Stimulated activated CD8-positive, alpha-beta memory T cell treated with anti-CD3 and anti-CD28 coated beads, Interleukin-7, amount 100 ng/mL, for 4 hours (primary cell): ENCODE measurements around the gene DPP4.
"Not testable (repeated sequence)": the region's sequence is repeated elsewhere in the genome, so short reads cannot be mapped to it uniquely, and the experiment has no call there.

Source experiments
- DNase-seq, 2 donors: peaks; one replicate each; pipeline ENCODE4 v3.0.0-alpha.2; 2020; ENCODE audit warnings: low read depth in 2 of 2

Gene DPP4

DNA sequence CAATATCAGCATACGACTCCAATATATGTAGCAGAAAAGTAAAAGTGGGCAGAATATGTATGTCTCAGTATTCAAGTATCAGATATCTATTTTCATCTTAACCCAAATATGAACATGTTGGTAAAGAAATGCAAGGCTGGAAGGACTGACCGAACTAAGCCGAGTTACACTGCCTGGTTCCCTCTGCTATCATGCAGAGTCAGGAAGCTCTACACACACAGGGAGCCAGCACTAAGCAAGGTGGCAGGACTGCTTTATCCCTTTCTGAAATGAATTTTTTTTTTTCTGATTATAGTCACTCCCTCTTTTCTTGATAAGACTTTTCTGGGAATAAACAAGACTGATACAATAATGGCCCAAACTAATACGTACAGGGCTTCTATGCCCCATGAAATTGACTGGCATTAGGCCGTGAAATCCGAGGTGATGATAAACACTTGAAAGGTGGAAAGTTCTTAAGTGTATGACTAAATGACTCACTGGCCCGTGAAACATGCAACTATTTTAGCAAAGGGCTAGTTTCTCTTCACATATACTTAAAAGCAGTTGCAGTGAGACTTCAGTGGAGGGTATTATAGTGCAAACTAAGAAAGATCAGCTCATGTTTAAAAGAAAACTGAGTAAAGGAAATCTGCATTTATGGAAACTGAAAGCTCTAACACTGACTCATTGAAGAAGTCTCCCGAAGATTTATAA lies 14.9 kb downstream of the DPP4 start:
- no peak for DNase-seq

DNA sequence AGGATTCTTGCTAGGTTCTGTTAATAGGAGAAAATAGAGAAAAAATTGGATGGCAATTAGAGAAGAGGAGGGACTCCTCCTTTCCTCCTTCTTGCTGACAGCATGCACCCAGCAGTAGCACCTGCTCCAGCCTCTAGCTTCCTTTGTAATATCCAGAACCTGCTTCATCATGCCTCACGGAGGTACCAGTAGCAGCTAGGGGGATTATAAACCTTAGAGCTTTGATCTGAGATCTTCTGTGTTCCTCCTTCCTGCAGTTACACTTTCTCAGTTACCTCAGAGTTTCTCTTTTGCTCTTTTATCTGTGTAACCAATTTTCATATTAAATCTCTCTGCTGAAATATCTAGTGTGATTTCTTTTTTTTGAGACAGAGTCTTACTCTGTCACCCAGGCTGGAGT lies 16.6 kb downstream of the DPP4 start:
- DNase-seq = no peak

DNA sequence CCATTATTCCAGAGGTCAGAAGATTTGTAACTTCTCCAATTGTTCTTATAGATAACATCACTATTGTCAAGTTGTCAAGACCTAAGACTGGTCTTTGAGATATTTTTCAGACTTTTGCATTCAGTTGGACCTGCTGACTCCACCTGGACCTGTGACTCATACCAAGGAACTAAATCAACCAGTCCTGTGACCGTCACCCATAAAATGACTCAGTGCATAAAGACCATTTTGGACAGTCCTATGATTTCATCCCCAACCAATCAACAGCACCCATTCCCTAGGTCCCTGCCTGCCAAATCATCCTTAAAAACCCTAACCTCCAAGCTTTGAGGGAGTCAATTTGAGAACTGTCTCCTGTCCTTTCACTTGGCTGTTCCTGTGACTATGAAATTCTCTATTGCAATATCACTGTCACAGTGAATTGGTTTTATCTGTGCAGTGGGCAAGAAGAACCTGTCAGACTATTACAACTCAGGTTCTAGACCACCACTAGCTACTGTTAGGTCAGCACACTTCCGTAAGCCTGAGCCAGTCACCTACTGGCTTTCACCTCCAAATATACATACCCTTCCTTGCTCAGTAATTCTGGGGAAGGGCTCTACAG lies 17.1 kb downstream of the DPP4 start:
- no peak for DNase-seq

DNA sequence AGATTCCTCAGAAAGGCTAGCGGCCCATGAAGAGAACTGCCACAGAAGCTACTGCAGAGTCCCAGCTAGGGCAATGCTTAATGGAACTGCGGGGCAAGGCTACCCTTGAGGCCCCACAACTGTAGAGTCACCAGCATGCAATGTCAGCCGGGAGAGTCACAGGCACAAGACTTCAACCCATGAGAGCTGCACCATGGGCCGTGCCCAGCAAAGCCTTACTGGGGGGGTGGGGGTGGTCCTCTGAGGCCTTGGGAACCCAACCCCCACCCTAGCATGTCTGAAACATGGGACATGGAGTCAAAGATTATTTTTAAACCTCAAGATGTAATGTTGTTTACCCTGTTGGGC lies 20.2 kb downstream of the DPP4 start:
- no peak for DNase-seq

DNA sequence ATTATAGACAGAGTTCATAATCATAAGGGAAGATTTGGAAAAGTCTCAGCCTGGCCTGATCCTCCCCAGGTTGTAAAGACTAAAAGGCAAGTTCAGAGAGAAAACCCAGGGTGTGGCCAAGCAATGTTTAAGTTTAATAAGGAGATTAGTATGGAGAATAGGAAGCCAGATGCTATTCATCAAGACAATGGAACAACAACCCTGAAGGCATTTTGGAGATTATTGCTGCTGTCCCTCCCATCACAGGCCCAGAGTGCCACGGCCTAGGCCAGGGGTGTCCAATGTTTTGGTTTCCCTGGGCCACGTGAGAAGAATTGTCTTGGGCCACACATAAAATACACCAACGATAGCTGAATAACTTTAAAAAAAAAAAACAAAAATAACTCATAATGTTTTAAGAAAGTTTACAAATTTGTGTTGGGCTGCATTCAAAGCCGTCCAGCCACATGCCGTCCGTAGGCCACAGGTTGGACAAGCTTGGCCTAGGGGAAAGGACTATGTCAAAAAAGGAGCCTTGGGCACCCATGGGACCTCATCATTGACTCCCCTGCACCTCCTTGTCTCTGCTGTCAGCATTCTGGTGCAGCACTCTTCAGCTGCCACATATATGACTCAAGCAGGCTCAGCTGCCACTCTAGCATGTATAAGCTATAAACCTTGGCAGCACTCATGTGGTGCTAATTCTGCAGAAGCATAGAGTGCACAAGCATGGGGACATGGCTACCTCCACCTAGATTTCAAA lies 20.8 kb downstream of the DPP4 start:
- DNase-seq = no peak

DNA sequence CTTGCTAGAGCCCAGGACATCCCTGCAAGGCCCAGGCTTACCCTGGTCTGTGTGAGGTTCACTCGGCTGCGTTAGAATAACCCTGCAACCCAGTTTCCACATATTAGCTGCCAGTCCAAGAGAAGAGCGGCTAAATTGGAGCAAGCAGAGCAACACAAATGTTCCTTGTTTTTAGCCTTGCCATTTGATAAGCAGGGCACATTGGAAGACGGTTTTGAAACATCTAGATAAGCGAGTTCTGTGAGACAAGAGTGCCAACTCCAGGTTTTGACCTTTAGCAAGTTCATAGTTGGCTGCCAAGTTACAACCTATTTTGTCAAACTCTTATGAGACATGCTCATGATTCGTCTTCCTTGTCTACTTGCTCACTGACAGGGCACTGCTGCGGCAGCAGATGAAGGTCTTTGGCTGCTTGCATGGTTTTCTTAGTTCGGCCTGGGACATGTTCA lies 23.5 kb downstream of the DPP4 start:
- DNase-seq = no peak

DNA sequence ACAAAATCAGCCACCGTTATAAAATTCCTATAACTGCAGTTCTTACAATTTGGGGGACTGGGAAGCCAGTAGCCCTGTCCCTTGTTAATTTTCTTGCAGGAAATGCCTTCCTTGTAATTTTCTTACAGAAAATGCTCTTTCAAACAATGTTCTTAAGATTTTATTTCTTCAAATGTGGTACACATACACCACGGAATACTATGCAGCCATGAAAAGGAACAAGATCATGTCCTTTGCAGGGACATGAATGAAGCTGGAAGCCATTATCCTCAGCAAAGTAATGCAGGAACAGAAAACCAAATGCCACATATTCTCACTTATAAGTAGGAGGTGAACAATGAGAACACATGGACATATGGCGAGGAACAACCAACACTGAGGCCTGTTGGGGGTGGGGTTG lies 24.9 kb downstream of the DPP4 start:
- DNase-seq = not testable (repeated sequence)

DNA sequence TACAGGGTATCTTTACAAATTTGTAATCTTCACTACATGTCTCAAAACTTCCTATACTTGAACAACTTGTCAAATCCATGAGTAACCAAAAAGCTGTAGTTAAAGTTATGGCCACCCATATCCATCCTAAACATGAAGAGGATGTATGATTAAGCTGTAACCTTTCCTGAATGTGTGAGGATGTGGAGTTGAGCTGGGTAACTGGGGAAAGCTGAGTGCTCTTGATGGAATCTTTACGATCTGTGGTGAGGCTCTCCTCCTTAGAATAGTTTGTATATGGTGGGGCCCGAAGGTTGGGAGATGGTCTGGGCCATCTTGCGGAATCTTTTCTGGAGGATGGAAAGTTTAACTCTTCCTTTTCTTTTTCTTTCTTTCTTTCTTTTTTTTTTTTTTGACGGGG lies 29.4 kb downstream of the DPP4 start:
- DNase-seq = no peak

DNA sequence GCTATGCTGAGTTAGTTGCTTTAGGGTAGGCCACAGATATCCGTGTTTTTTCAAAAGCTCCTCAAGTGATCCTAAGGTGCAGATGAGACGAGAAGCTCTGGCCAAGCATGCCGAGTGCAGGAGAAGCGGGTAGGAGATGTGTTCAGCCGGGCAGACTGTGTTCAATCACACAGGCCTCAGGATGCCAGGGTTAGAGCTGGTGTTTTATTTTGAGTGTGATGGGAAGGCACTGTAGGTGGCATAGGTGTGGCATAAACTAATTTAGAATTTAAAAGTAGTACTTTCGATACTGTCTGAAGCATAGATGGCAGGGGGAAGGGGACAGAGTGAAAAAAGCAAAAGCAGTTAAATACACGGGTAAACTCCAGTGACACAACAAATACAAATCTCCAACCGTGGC lies 30.9 kb downstream of the DPP4 start:
- no peak for DNase-seq

DNA sequence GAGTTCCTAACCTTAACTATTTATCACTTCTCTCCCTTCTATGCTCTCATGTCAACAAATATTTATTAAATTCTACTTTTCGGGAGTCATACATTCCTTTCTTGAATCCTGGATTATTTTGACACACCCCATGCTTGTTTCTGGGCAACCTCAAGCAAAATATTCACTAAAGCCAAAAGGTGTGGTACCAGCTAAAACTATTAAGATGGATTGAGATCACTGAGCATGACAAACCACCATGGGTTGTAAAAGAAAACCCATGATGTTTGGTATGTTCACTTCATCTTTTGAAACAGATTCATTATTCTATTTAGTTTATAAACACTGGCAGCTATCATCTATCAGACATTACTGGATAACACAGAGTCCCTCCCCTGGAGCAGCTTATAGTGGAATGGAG lies 32.5 kb downstream of the DPP4 start:
- no peak for DNase-seq

DNA sequence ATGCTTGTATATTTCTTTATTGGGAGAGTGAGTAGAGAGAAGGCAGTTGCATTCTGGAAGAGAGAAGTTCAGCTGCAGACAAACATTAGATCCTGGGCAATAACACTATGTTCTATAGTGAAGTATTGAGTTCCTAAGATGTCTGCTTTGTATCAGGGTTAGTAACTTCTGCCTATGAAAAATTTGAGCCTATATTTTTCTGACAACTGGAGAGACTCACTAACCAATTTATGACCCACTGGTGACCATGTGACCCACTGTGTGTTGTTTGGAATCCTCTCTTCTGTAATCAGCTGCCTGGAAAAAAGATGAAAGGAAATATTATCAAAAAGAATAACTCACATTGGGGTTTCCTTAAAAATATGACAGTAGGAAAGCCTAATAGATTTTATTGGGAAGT lies 35.3 kb downstream of the DPP4 start:
- DNase-seq = no peak

DNA sequence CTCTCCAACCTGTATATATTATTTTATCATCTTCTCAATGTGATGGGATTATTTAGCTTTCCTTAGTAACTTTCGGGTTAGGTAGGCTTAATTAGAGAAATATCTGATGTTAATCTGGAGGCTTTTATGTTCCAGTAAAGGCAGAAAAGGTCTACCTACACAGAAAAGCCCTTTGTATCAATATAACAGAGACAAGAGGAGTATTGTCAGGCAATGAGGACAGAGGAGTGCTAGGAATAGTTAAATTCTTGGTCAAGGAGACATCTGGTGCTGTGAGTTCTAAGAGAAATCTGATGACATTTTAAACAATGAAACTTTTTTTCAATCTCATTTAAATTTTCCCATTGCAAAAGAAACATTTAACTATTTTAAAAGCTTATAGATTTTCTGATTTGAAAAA lies 36.1 kb downstream of the DPP4 start:
- no peak for DNase-seq

DNA sequence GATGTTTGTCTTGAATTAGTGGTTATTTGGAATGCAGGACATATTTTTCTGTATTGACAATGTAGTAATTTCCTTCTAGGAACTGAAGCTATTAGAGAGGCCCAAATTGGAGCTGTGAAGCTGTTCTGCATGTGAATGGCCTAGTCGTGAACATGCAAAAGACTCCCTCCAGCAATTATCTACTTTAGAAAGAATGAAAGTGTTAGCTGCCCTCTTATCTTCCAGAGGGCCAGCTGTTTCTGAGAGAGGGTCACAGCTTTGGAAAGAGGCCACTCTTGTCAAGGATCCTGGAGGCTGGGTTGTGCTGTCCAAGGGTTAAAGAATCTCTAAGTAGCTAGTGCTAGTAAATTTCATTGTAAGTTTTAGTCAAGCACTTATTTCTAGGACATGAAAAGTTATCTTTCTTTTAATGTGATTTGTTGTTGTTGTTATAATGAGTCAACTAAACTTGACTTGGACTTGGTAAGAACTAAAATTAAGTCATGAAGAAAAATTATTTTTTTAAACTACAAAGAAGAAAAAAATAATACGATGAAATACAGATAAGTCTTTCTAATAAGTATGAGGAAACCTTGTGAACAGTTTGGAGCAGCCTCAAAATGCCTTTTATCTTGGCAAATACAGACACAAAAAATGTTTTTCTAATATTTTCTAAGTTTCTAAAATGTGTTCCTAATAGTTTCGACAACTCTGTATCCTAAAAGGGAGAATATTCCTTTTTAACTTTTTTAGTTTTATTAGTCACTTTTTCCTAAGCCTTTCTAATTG lies 36.8 kb downstream of the DPP4 start:
- DNase-seq = no peak

DNA sequence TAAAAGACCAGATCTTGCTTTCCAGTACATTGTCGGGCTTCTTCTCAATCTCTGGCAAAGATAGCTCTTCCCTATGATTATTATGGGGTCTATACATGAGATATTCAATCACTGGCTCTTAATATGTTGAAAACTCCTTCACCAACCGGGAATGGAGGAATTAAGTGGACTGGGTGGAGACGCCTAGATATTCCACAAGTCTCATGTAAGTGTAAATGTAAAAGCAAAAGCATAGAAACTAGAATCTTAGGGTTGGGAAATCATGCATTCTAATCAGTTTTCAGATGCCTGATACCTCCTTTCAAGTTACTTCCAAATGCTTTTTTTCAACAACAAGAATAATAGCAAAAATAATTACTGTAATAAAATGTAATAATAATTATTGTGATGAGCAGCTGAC lies 38.0 kb downstream of the DPP4 start:
- DNase-seq = no peak

DNA sequence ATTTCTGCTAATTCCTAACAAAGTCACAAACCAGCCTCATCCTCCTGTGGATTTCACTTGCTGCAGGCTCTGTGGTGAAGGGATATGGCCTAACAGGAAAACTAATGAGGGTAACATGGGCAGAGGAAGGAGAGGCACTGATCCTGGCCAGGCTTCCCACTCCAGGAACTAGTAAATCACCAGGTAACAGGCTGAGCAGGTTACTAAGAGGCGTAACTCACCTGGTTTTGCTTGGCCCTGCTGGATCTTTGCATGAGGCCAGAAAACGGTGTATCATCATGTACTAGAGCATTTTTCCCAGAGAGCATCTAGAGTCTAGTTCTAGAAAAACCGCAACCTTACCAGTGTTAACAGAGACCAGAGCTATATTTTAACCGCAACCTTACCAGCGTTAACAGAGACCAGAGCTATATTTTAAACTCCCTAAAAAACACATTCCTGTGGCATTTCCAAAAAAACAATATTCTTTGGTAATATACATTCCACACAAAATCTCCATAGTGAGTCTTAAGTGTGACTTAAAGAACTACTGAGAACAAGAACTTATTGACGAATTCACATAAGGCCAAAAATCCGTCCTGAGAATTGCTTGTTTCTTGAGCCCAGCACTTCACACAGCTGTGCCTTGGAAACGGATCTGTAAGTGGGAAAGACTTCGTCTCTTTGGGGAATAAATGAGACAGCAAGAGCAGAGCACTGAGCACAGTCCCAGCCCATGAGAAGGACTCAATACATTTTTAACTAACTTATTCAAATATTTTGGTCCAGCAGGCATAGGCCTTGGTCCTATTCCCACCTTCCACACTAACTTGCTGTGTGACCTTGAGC lies 43.4 kb downstream of the DPP4 start:
- DNase-seq = no peak

DNA sequence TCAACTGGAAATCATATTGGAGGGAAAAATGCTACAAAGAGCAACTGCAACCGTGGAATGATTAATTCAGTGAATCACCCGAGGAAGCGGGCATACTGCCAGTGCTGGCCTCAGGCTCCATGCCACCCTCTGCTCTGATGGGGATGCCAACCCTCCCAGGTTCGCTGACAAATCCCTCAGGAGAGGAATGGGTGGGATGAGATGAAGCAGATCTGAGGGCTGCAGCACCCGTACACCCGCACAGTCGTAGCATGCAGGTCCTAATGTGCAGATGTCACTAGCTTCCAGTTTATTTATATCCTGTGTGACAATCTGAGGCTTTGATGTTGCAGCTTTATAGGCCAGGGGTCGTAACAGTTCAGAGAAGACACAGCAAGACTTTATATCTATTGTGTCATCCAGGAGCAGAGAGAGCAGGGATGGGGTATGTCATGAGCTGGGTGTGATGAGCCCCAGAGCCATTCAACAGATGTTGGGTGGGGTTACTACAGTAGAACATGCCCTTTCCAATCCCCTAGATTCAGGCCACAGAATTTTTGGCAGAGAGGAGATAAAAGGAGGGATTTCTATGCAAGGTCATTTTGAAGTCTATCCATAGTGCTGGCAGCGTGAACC lies 44.6 kb downstream of the DPP4 start:
- no peak for DNase-seq

DNA sequence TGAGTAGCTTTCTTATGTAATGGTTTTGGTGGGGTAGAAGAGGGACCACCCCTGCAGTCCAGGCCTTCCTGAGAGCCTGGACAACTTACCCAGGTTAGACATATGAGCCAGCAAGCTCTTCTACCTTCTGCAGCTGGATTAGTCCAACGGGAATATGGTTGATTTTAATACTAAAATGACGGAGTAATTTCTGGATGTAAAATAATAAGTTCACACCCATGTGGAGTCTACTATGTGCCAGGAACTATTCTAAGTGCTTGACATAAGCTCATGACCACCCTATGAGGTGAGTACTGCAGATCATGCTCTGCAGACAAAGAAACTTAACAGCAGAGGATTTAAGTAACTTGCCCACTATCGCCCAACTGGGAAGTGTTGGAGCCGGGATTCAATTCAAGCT lies 45.5 kb downstream of the DPP4 start:
- DNase-seq = no peak

DNA sequence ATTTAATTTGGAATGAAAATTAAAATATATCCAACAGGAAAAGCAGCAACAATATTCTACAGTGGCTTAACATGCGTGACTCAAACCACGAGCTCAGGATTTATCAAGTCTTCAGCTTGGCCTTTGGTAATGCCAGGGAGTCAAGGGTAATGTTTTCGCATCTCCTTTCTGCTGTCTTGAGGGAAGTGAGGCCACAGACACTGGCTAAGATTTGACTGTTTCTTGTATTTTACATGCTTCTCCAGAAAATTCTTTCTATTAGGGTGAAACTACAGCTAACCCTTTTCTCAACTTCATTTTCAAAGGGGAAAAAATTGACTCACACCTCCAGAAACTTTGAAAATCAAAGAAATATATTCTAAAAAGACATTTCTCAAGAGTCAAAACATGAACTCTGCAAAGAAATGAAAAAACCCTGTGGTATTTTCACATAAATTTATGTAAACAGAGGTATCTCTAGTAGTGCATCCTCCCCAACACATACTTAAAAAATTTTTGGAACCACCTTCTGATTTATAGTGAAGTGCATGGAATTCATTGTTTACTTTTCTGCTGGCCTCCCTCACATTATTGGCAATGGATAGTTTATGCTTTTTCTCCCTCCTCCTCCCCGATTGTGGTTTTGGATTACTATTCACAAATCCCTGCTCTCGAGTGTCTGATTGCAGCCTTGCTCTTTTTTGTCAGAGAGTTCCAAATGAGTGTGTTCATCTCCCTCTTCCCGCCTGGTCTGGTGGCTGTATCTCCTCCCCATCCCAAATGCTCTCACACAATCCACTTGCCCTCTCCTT lies 48.7 kb downstream of the DPP4 start:
- DNase-seq = no peak

DNA sequence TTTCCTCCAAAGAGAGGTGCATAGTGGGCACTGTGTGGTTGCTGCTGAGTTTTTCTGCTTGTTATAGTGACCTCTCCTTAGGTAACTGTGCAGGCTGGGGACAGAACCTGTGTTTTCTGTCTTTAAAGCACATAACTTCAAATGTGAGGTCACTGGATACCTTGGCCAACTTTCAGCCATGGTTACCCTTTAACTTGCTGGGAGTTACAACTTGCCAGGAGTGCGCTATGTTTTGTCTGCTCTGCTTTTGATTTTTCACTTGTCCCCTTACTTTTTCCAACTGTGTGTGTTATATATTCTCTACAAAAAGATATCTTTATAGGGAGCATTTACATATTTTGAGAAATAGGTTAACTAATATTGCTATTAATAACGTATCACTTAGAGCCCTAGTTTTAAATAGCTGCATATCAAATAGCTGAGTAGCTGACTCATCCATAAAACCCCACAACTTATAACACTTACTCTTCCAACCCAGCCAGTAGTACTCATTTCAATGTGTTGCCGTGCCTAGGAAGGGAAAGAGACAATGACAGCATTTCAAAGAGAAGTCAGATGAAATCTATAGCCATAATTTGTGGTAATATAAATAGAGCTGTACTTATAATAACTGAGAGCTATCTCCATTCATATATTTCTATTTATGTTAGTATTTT lies 51.6 kb downstream of the DPP4 start:
- DNase-seq = no peak

DNA sequence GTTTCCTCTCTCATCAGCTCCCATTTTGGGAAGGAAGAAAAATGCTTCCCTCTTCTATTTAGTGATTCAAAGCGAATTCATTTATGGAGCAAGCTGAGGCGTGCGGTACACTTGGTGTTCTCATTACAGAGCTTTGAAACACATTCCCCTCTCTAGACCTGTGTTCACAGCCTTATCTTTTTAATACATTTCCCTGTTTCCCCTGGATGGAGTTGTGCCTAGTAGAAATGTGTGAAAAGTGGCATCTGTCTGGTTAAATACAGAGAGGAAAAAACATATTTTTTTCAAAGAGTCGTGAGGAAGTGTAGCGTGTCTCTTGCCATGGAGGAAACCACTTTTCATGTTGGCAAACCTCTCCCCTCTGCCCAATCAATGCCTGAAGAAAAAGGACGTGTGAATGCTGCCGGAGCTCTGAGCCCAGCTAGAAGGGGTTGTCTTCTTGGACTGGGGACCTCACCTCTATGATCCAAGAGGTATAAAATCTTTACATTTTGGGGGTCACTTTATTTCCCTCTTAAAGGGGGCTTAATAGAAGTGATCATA lies 52.4 kb downstream of the DPP4 start:
- DNase-seq = no peak
